ENCODE measurements around the gene MYLK. TPM values are rescaled to one million over a fixed set of nuclear protein-coding genes. Genes with fewer than 3 reads are reported as not detected.

Gene MYLK
- total and polyA plus RNA-seq, 2 experiments from 2014 or later = 13.1 to 27.1 TPM

GRCh38 chr3:123635717-123636116 is 248.4 kb downstream of the MYLK start:
- TF ChIP-seq CTCF (IDR thresholded peaks at IDR 0.05; ENCODE audit: poor library complexity) = no peak
- no peak for TF ChIP-seq EZH2phosphoT487 (IDR thresholded peaks at IDR 0.05; ENCODE audit: low read depth, severe bottlenecking, unreplicated experiment)
- no peak for TF ChIP-seq EZH2 (IDR thresholded peaks at IDR 0.05; ENCODE audit: borderline replicate concordance)
- no peak overlapping the region for H3K27ac ChIP-seq
- H3K9me2 ChIP-seq (replicated peaks; ENCODE audit: insufficient read depth) = no peaks in the 10 kb centered on the region
- no peaks in the 10 kb centered on the region for H3K27me3 ChIP-seq
- no peaks in the 10 kb centered on the region for H4K20me1 ChIP-seq (ENCODE audit: insufficient read depth, poor library complexity, severe bottlenecking)
- no peaks in the 10 kb centered on the region for H3K36me3 ChIP-seq (replicated peaks; ENCODE audit: insufficient read depth, low read depth)
- H3K9me3 ChIP-seq (ENCODE audit: low read depth) = no peaks in the 10 kb centered on the region
- no peak for DNase-seq (ENCODE audit: low spot score)
- no peak overlapping the region for H3K4me2 ChIP-seq
- WGBS (ENCODE audit: low lambda C conversion rate, missing lambda C conversion rate) = 81% methylated on average over 4 of the region's 4 CpGs
- H3K4me3 ChIP-seq = no peak overlapping the region
- no peaks in the 10 kb centered on the region for H3K79me2 ChIP-seq
- H2AFZ ChIP-seq = no peak overlapping the region
- peaks cover 24% of the 10 kb centered on the region for H3K4me1 ChIP-seq (ENCODE audit: insufficient read depth)

GRCh38 chr3:123635217-123635616 is 248.9 kb downstream of the MYLK start:
- Histone ChIP-seq H3K4me1 (ENCODE audit: insufficient read depth) (peaks cover 24% of the 10 kb centered on the region), H3K36me3 (replicated peaks; ENCODE audit: insufficient read depth, low read depth) (no peaks in the 10 kb centered on the region), H3K4me2 (no peak overlapping the region), H3K79me2 (no peaks in the 10 kb centered on the region), H2AFZ (no peak overlapping the region), H4K20me1 (ENCODE audit: insufficient read depth, poor library complexity, severe bottlenecking) (no peaks in the 10 kb centered on the region), H3K27me3 (no peaks in the 10 kb centered on the region), H3K27ac (no peak overlapping the region), H3K9me3 (ENCODE audit: low read depth) (no peaks in the 10 kb centered on the region), H3K9me2 (replicated peaks; ENCODE audit: insufficient read depth) (no peaks in the 10 kb centered on the region), H3K4me3 (no peak overlapping the region)
- TF ChIP-seq CTCF (IDR thresholded peaks at IDR 0.05; ENCODE audit: poor library complexity) (no peak), EZH2phosphoT487 (IDR thresholded peaks at IDR 0.05; ENCODE audit: low read depth, severe bottlenecking, unreplicated experiment) (no peak), EZH2 (IDR thresholded peaks at IDR 0.05; ENCODE audit: borderline replicate concordance) (no peak)
- no peak for DNase-seq (ENCODE audit: low spot score)
- 86% methylated on average over 4 of the region's 4 CpGs for WGBS (ENCODE audit: low lambda C conversion rate, missing lambda C conversion rate)

- H3K79me2 ChIP-seq = no peaks in the 10 kb centered on the region
- H2AFZ ChIP-seq = no peak overlapping the region
- TF ChIP-seq EZH2 (IDR thresholded peaks at IDR 0.05; ENCODE audit: borderline replicate concordance) (no peak), EZH2phosphoT487 (IDR thresholded peaks at IDR 0.05; ENCODE audit: low read depth, severe bottlenecking, unreplicated experiment) (no peak), CTCF (IDR thresholded peaks at IDR 0.05; ENCODE audit: poor library complexity) (no peak)
- H3K27me3 ChIP-seq = no peaks in the 10 kb centered on the region
- DNase-seq (ENCODE audit: low spot score) = no peak
- no peaks in the 10 kb centered on the region for H3K36me3 ChIP-seq (replicated peaks; ENCODE audit: insufficient read depth, low read depth)
- no peaks in the 10 kb centered on the region for H3K9me2 ChIP-seq (replicated peaks; ENCODE audit: insufficient read depth)
- WGBS (ENCODE audit: low lambda C conversion rate, missing lambda C conversion rate) = 73% methylated on average over 15 of the region's 15 CpGs
- H3K4me2 ChIP-seq = no peak overlapping the region
- H4K20me1 ChIP-seq (ENCODE audit: insufficient read depth, poor library complexity, severe bottlenecking) = no peaks in the 10 kb centered on the region
- H3K9me3 ChIP-seq (ENCODE audit: low read depth) = no peaks in the 10 kb centered on the region
- H3K27ac ChIP-seq = no peak overlapping the region
- H3K4me1 ChIP-seq (ENCODE audit: insufficient read depth) = peaks cover 24% of the 10 kb centered on the region
- no peak overlapping the region for H3K4me3 ChIP-seq
These were observed 249.7 kb downstream of the MYLK start for GRCh38 chr3:123634149-123635051.
